Ishikawa (cell line): Measurements from ENCODE around the gene NOL4L.

Experiments used
- CREB1 ChIP-seq: IDR thresholded peaks from 2 replicates; pipeline ENCODE4 v1.6.1; 2012; ENCODE audit warnings: low read depth
- EP300 ChIP-seq: IDR thresholded peaks from 2 replicates; pipeline ENCODE4 v1.6.1; 2012; ENCODE audit warnings: borderline replicate concordance
- TAF1 ChIP-seq: IDR thresholded peaks from 2 replicates; pipeline ENCODE4 v1.6.1; 2012; ENCODE audit warnings: low read depth, mild to moderate bottlenecking
- TCF12 ChIP-seq: IDR thresholded peaks from 2 replicates; pipeline ENCODE4 v1.6.1; 2012; ENCODE audit warnings: low read depth
- TEAD4 ChIP-seq: IDR thresholded peaks from 2 replicates; pipeline ENCODE4 v1.6.1; 2012
- TF ChIP-seq, protein P1 (sequence below): IDR thresholded peaks from 2 replicates; pipeline ENCODE4 v1.6.1; 2012; ENCODE audit warnings: low read depth, mild to moderate bottlenecking

DNA sequence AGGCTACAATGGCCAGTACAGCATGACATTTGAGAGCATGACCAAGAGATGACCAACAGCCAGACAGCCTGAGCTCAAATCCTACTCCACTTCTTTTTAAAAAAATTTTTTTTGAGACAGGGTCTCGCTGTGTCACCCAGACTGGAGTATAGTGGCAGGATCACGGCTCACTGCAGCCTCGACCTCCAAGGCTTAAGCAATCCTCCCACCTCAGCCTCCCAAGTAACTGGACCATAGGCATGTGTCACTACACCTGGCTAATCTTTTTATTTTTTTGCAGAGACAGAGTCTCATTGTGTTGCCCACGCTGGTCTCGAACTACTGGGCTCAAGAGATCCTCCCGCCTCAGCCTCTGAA is 42.9 kb downstream of the NOL4L start:
- no peak for TF ChIP-seq EP300
- TF ChIP-seq, protein P1, sequence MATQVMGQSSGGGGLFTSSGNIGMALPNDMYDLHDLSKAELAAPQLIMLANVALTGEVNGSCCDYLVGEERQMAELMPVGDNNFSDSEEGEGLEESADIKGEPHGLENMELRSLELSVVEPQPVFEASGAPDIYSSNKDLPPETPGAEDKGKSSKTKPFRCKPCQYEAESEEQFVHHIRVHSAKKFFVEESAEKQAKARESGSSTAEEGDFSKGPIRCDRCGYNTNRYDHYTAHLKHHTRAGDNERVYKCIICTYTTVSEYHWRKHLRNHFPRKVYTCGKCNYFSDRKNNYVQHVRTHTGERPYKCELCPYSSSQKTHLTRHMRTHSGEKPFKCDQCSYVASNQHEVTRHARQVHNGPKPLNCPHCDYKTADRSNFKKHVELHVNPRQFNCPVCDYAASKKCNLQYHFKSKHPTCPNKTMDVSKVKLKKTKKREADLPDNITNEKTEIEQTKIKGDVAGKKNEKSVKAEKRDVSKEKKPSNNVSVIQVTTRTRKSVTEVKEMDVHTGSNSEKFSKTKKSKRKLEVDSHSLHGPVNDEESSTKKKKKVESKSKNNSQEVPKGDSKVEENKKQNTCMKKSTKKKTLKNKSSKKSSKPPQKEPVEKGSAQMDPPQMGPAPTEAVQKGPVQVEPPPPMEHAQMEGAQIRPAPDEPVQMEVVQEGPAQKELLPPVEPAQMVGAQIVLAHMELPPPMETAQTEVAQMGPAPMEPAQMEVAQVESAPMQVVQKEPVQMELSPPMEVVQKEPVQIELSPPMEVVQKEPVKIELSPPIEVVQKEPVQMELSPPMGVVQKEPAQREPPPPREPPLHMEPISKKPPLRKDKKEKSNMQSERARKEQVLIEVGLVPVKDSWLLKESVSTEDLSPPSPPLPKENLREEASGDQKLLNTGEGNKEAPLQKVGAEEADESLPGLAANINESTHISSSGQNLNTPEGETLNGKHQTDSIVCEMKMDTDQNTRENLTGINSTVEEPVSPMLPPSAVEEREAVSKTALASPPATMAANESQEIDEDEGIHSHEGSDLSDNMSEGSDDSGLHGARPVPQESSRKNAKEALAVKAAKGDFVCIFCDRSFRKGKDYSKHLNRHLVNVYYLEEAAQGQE = no peak
- no peak for TF ChIP-seq TCF12
- no peak for TF ChIP-seq CREB1
- TF ChIP-seq TAF1 = no peak
- TF ChIP-seq TEAD4 = no peak
